ENCODE data around the gene USP10.

GRCh38 chr16:84675884-84676283 is 23.9 kb upstream of the USP10 start:
- TF ChIP-seq, protein P1, sequence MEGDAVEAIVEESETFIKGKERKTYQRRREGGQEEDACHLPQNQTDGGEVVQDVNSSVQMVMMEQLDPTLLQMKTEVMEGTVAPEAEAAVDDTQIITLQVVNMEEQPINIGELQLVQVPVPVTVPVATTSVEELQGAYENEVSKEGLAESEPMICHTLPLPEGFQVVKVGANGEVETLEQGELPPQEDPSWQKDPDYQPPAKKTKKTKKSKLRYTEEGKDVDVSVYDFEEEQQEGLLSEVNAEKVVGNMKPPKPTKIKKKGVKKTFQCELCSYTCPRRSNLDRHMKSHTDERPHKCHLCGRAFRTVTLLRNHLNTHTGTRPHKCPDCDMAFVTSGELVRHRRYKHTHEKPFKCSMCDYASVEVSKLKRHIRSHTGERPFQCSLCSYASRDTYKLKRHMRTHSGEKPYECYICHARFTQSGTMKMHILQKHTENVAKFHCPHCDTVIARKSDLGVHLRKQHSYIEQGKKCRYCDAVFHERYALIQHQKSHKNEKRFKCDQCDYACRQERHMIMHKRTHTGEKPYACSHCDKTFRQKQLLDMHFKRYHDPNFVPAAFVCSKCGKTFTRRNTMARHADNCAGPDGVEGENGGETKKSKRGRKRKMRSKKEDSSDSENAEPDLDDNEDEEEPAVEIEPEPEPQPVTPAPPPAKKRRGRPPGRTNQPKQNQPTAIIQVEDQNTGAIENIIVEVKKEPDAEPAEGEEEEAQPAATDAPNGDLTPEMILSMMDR (IDR thresholded peaks at IDR 0.05): no peak
- no peak for TF ChIP-seq POLR2A (IDR thresholded peaks at IDR 0.05)
